HG02884 (cell line): ENCODE measurements around the gene CBFB.

Source experiments
- ATAC-seq: cut with Tn5 transposase; IDR thresholded peaks from one replicate; pipeline ENCODE4 v1.9.1; 2021; ENCODE audit warnings: mild to moderate bottlenecking, moderate library complexity; ENCODE audit not compliant: unreplicated experiment

CBFB gene

DNA sequence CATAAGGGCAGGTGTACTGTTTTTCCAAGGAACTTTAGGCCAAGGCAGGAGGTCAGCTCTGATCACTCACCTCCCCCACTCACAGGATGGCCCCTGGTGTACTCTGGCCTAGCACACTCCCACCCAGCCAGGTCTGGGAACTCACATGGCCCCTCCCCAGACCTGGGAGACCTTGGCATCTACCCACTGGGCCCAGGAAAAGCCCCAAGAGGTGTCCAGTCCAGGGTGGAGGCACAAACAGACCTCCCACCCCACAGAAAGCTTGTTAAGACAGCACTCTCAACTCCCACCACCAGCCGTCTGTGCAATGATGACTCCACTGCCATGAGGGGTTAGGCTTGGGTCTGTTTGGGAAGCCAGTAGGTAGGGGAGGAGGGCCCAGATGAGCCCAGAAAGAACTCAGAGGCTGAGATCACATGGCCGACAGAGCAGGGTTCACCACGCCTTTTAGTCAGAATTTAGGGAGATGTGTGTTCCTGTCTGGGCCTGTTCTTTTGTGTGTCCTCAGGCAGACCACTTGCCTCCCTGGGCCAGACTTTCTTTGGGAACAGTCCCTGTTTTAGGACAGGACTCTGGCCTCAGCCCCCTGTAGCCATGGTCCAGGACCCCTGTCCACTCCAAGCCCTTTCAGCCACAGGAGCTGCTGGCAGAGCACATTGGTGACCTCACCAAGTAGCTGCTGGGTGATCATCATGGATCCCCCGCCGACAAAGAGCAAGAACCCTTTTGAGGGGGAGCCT, 12.1 kb upstream of the CBFB start:
- no peak for ATAC-seq

DNA sequence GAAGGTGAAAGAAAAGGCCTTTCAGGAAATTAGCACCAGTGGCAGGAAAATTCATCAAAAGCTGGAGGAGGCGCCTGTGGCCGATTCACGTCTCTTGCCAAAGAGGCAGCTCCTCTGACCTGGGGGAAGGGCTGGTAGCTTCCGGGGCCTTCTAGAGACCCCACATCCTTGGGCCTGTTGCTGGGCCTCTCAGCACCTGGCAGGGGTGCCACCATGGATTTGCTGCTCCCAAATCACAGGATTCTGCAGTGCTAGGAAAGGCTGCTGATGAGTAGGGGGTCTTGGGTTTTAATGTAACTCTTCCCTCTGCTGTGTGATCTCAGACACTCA, 11.6 kb upstream of the CBFB start:
- ATAC-seq = no peak

DNA sequence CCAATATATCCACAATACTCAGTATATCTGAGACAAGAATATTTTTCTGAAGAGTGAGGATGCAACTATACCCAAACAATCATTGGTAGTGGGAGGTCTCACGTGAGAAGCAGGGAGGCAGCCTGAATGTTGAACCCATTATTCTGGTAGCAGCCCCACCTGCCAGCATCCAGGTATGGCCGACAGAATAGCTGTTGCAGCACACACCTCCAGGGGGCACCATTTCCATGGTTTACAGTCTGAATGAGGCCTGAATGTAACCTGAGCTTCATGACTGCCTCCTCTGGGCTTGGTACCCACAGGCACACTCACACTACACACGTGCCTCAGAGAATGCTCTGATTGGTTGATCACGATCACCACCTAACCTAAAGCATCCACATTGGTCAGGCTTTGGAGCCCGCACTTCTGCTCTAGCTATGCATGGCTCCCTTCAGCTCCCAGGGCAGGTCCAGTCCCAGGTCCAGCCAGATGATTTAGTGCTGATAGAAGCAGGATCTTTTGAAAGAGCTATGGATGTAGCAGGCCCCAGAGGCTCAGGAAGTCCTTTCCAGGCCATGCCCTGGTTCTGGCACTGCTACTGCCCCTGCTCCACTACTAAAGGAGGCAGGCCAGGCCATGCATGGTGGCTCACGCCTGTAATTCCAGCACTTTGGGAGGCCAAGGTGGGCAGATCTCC, 11.0 kb upstream of the CBFB start:
- ATAC-seq = peak; percentile 73

DNA sequence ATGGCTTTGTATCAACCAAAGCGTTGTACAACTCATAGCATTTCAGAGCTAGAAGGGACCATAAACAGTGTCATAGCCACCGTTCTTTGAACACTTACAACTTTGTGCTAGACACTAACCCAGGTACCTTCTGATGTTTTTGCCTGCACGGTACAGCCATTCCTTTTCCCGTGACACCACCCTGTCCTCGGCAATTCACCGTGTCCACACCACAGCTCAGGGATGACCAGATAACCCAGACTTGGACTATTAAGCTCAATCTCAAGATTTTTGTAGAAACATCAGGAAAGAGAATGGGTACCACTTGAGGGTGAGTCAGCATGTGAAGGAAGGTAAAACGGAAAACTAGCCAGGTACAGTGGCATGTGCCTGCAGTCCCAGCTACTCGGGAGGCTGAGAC, 9.8 kb upstream of the CBFB start:
- no peak for ATAC-seq

DNA sequence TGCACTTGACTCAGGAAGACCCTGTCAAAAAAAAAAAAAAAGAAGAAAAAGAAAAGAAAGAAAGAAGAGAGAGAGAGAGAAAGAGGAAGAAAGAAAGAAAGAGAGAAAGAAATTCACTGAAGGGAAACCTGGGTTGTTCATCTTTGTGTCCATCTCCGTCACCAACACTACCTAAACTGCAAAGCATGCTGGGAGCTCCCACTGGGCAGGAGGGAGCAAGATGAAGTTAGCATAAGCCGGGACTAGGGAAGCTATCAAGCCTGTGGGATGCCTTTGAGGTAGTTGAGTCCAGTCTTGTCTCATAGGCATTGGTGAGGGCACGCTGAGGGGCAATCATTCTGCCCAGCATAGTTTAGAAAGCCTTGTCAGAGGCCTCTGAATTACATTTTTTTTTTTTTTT, 7.6 kb upstream of the CBFB start:
- ATAC-seq = no peak

DNA sequence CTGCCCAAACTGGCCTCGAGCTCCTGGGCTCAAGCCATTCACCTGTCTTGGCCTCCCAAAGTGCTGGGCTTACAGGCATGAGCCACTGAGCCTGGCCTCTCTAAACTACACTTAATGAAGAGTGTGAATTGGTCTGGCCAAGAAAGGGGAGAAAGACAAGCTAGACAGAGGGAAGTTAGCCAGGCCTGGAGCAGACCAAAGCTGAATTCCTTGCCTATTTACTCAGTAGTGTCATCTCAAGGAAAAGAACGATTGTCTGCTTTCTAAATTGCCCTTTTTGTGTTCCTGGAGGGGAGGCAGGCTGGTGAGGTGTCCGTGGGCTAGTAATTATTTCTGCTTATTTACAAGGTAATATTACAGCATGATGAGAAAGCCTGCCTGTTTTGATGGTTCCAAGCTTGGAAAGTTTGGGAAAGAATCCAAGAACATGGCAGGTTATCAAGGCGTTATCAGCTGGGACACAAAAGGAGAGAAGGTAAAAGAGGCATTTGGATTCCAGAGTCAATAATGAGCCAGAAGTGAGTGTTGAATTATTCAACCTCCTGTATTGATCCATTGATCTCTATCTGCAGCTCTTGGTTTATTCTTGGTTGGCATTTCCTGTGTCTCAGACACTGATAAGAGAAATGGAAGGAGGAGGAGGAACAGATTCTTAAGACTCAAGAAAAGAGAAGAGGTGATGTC, 6.3 kb upstream of the CBFB start:
- ATAC-seq = no peak

DNA sequence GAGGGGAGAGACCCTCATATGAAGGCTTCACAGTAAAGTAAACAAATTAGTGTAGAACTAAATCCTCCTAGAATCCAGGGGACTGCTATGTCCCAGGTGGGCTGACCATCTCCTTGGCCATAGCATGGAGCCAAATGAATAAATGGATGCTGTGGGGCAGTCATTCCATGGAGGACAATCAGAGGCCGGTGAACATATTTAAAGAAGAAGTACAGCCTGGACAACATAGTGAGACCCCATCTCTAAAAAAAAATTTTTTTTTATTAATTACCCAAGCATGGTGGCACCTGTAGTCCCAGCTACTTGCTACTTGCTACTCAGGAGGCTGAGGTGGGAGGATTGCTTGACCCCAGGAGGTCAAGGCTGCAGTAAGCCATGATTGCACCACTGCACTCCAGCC, 5.3 kb upstream of the CBFB start:
- ATAC-seq = no peak

DNA sequence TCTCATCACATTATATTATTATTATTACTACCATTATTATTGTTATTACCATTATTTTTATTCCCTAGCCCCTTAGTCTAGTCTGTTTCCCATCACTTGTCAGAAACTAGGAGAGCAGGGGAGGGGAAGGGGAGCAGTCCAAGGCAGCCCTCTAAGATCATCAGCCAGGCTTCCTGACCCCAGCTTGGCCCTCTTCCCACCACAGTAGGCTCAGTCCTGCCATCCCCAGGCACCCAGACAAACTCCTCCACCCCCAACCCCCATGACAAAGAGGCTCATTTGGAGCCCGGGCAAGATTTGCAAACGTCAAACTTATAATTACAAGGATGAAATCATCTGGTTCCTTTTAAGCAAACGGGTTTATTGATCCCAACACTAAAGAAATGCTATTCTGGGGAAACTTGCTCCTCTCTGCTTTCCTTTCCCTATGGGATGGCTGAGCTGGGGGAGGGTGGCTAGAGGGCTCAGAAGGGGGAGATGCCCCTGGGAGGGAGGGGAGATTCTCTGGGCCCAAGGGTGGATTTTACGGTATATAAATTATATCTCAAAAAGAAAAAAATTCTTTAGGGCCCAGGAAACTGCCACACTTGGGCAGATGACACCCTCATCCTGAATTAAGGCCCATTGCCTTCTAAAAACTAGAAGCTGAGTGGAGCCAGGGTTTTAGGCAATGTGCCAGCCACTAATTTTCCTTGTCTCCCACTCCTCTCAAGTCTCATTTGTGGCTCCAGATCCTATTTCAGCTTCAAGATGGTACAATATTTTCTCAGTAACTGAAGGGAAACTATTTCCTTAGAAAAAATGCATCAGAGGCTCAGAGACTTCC, 4.4 kb upstream of the CBFB start:
- ATAC-seq = no peak

DNA sequence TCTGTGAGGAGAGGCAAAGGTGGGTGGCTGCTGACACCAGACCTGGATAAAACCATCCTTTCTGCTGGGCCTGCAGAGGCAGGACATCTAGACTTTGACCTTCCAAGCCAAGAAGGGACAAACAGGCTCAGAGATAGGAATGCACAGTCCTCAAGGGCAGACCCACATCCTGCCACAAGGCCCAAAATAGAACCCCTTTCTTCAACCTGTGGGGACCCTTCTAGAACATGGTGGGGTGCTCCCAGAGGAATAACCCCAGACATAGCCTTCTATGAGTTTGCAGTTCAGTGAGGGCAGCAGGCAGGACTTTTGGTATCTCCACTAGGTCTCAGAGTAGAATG, 3.8 kb upstream of the CBFB start:
- no peak for ATAC-seq

DNA sequence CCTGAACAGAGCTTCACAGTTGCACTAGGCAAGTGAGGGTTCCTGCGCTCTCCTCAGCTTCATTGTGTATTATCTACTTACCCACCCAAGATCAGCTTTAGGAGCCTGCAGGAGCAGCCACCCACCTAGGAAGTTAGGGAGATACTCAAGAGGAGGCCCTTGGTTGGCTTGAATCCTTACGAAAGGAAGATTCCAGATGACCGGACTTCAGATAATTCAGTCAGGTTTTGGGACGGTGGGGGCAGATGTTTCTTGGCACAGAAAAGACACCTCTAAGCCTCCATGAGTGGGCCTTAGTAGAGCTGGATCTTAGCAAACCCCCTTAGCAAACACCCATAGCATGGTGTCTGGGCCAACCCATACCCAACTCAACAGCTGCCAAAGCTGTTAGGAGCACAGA, 2.4 kb upstream of the CBFB start:
- no peak for ATAC-seq

DNA sequence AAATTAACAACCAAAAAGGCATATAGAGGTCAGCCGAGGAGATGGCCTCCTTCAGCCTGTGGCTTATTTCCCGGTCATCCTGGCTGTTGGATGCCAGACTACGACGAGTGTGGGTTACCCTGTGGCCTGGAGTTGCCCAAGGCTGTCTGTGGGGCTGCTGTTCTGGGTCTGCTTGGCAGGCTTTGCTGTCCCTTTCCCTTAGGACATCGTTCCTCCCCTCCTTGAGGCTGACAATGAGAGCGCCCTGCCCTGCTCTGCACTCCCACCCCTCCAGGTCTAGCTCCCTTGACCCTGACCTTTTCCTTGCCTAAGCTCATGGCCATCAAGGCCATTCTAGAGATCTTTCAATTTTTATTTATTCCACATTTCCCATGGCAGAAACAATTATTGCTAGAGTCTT, 1.9 kb upstream of the CBFB start:
- no peak for ATAC-seq

DNA sequence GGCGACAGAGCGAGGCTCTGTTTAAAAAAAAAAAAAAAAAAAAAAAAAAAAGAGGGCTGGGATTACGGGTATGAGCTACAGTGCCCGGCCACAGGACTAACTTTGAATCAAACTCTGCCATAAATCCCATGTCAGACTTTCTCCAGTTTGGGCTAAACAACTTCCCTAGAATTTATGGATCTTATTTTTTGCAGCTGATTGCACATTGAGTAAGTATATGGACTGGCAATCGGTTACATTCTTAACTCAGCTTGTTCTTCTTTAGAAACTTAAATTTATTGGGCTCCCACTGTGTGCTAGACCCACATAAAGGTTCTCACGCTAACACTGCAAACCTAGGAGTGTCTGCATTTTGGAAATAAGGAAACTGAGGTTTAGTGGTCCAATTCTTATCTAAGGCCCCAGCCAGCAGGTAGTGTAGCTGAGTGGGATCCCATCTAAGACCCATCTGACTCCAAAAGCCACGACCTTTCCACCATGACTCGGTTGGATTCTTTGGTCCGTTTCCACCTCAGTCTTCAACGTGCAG, 718 bp upstream of the CBFB start:
- ATAC-seq = no peak

DNA sequence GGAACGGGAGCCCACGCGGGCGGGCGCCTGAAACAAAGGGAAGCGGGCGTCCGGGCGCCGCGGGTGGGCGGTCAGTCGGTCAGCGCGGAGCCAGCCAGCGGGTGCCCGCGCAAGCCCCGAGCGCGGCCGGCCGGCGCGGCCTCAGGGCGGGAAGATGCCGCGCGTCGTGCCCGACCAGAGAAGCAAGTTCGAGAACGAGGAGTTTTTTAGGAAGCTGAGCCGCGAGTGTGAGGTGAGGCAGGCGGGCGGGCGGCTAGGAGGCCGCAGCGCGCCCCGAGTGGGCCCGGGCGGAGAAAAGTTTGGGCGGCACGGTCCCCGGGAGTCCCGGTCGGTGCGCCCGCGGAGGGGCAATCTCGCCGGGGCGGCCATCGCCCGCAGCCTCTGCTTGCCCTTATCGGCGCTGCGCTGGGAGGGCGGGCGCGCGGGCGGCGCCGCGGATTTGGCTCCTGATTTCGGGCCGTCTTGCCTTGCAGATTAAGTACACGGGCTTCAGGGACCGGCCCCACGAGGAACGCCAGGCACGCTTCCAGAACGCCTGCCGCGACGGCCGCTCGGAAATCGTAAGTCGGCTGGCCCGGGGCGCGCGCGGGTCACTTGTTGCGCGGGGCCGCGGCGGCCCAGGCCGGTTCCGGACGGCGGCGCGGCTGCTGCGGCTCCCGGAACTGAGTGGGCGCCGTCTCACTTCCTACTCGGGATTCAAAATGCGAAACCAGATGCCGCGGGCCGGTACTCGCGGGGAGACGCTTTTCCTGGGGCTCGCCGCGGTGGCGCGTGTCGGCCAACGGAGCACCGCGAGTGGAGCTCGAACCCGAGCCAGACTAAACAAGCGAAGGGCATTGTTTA, 526 bp downstream of the CBFB start:
- ATAC-seq = peak; percentile 36

DNA sequence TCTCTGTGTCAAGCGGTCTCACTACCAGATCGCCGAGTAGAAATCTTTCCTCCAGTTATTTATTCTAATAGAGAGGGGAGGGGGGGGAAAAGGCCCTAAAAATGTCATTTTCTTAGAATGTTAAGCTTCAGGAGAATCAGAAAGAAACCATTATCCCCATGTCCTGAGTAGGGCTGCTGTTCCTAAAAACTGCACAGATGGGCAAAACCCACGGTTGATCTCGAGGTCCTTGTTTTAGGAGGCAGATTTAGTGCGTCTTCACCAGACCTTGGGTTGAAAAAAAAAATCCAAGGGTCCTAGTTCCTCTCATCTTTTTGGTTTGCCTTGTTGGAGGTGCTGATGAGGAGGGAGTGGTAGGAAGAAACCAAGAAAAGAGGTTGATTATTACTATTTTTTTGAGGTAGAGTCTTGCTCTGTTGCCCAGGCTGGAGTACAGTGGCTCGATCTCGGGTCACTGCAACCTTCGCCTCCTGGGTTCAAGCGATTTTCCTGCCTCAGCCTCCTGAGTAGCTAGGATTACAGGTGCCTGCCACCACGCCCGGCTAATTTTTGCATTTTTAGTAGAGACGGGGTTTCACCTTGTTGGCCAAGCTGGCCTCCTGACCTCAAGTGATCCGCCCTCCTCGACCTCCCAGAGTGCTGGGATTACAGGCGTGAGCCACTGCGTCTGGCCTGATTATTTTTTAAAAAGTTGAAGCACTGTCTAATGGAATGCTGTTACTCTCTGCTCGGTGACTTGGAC, 1.4 kb downstream of the CBFB start:
- no peak for ATAC-seq

DNA sequence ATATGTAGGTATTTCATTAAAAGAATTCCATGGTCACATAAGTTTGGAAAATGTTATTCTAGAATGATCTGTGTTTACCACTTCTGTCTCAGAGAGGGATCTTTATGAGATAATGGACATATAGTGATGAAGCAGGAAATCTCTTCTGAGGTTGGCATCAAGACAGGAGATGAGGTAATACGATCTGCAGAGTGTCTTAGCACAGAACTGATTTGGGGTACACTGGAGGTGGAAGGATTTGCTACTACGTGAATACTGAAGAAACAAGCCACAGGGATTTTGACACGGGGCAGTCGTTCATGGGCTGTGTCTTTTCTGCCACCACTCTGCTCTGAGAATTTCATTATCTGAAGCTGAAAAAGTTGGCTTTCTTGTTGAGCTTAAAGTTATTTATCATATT, 5.5 kb downstream of the CBFB start:
- no peak for ATAC-seq

DNA sequence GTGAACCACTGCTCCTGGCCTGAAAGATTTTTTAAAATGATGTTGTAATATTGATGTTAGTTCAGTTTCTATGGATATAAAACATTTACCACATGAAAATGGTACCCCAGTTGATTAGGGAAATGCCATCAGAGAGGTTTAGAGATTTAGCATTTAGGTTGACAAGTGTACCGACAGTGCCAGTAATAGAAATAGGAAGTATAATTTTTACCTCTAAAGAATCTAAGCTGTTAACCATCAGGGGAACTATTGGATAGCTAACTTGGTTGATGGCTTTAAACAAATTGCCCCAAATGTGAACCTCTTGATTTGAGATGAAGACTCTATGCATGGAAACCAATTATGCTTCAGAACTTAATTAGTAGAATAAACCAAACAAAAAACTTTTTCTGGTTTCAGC, 6.4 kb downstream of the CBFB start:
- ATAC-seq = no peak

DNA sequence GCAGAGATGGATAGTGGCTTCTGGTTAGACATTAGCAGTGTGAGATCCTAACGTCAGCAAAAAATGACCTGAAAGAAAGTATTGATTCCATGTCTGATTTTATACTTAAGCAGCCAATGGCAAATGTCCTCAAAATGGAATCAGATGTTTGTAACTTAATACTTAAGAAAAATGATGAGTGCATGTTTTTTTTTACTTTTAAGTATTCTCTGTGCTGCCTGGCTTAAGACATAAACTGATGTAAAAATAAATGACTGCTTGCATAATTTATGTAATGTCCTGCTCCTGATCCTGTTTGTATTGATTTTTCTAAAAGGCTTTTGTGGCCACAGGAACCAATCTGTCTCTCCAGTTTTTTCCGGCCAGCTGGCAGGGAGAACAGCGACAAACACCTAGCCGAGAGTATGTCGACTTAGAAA, 7.4 kb downstream of the CBFB start:
- no peak for ATAC-seq

DNA sequence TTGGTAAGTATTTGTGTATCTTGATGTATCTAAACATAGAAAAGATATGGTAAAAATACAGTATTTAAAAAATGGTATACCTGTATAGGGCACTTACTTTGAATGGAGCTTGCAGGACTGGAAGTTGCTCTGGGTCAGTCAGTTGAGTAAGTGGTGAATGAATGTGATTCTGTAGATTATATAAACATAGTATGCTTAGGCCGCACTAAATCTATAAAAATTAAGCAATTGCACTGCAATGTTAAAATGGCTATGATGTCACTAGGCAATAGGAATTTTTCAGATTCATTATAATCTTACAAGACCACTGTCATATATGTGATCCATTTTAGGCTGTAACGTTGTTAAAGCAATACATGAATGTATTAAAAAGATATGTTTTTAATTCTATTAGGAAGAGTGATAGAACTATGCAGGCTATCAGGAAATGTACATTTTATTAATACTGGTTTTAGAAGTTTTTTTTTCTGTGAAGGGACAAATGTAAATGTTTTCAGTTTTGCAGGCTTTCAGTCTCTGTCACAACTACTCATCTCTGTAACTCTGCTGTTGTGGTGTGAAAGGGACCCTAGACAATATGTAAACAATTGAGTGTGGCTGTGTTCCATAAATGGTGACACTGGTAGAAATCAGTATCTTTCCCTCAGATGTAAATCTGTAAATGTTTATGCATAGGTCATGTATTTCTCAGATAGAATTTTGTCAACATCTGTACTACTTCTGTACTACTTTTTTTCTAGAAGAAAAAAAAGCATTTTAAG, 10.5 kb downstream of the CBFB start:
- ATAC-seq = no peak

DNA sequence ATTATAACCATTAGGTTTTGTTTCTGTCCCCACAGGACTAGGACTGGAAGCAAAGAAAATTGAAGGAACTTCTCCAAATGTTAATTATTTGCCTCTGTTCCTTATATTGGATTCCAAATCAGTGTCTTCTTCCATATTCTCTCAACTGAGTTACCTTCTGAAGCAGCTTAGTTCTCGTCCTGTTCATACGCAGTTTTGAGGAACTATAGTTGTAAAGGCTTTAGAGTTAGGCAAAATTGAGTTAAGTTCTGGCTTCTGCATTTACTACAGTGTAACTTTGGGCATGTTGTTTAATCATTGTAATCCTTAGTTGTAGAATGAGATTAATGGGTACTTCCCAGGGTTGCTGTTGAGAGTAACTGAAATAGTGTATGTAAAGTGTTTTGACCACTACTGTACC, 11.2 kb downstream of the CBFB start:
- no peak for ATAC-seq
